Spleen (tissue), 7 donors: ENCODE results near the gene ZEB1.

Source experiments
- POLR2A ChIP-seq, 3 donors: fragments of 450-650 bp; IDR thresholded peaks; one replicate each; pipeline ENCODE4 v1.5.1; 2017; ENCODE audit warnings: antibody characterized with exemption in 3 of 3, mild to moderate bottlenecking in 1 of 3
- POLR2AphosphoS5 ChIP-seq, 3 donors: sonication (generic); formaldehyde crosslinking; IDR thresholded peaks; one replicate each; pipeline ENCODE4 v1.5.1; 2017; ENCODE audit warnings: antibody characterized with exemption in 3 of 3
- TF ChIP-seq, protein P1 (sequence below), 11 experiments: fragments of 200-600 bp in 7 of 11; fragments of 450-650 bp in 4 of 11; sonication (generic) in 4 of 11; IDR thresholded peaks in 8 of 11; conservative IDR thresholded peaks in 3 of 11; 1 replicate in 7 of 11; 2 replicates in 4 of 11; pipeline versions ENCODE4 v1.4.0 to v1.8.0; 2016 to 2021; ENCODE audit warnings: antibody characterized with exemption in 11 of 11, inconsistent platforms in 4 of 11, mild to moderate bottlenecking in 1 of 11
- donor health status: DM: no; HTN: no; CAD: no; lungs with moderate emphysema.
- donor health status: DM: no; HTN: no; CAD: no.
- donor health status: DM: no; HTN: no; CAD: no.

DNA sequence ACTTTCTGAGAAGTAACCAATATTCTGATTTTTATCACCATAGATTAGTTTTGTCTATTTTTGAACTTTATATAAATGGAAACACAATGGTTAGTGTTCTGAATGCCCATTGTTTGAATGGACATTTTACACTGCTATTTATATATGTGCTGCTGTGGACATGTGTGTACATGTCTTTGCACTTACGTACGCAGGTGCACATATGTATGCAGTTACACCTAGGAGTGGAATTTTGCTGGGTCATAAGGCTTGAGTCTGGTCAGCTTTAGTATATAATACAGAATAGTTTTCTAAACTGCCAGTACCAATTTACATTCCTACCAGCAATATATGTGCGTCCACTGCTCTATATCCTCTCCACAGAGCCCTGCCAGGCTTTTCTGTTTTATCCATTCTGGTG lies 24.5 kb upstream of the ZEB1 start:
- TF ChIP-seq, protein P1, sequence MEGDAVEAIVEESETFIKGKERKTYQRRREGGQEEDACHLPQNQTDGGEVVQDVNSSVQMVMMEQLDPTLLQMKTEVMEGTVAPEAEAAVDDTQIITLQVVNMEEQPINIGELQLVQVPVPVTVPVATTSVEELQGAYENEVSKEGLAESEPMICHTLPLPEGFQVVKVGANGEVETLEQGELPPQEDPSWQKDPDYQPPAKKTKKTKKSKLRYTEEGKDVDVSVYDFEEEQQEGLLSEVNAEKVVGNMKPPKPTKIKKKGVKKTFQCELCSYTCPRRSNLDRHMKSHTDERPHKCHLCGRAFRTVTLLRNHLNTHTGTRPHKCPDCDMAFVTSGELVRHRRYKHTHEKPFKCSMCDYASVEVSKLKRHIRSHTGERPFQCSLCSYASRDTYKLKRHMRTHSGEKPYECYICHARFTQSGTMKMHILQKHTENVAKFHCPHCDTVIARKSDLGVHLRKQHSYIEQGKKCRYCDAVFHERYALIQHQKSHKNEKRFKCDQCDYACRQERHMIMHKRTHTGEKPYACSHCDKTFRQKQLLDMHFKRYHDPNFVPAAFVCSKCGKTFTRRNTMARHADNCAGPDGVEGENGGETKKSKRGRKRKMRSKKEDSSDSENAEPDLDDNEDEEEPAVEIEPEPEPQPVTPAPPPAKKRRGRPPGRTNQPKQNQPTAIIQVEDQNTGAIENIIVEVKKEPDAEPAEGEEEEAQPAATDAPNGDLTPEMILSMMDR (IDR thresholded peaks at IDR 0.05 in 8 of 11, conservative IDR thresholded peaks at IDR 0.05 in 3 of 11) = no peak
- TF ChIP-seq POLR2AphosphoS5 (IDR thresholded peaks at IDR 0.05) (no peak), POLR2A (IDR thresholded peaks at IDR 0.05) (no peak)
